NCI-H2107 (cell line): ENCODE results near the gene RAD51AP1.

Experiments used
- DNase-seq: peaks from one replicate; lab custom pipeline; 2025; lab: John Stamatoyannopoulos, UW

RAD51AP1 gene

DNA sequence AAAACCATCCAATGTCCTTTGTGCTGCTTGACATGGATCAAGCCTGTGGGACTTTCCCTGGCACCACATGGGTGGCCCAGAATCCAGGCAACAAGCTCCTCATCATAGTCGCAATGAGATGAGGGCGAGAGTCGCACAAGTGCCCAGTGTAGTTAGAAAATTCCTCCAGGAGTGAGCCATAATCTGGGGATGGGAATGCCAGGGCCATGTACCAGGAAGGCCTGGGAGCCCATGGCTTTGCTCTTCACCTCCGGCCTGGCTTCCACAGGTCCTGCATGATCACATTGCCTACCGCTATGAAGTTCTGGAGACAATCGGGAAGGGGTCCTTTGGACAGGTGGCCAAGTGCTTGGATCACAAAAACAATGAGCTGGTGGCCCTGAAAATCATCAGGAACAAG is 57.2 kb downstream of the RAD51AP1 start:
- no peak for DNase-seq

DNA sequence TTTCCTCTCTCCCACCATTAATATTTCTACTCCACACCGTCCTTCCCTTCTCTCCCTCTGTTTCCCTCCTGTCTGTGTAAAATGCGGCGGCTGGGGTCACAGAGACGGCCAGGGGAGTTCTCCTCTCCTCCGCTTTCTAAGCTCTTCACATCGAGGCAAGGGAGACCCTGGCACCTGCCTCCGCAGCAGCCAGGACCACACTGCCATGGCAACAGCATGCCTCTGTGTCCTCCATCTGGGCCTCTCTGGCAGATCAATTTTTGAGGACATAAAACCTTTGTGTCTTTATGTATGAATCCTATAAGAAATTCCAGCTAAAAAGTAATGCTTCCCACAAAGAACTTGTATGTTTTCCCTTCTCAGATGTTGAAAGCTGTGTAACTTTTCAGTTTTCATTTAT is 64.7 kb downstream of the RAD51AP1 start:
- no peak for DNase-seq

DNA sequence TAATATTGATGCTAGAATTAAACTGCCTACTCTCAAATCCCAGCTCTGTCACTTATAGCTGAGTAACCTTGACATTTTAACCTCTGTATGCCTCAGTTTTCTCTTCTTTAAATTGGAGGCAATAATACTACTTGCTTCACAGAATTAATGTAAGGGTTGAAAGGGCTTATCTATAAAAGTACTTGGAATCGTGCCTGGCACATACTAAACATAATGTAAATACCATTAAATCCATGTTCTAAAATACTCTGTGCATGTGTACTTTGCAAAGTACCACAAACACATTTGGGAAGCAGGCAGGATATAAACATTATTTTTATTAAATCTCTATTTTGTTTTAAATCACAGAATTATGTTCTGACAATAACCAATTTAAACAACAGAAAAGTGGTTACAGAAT is 65.3 kb downstream of the RAD51AP1 start:
- DNase-seq, result no peak

DNA sequence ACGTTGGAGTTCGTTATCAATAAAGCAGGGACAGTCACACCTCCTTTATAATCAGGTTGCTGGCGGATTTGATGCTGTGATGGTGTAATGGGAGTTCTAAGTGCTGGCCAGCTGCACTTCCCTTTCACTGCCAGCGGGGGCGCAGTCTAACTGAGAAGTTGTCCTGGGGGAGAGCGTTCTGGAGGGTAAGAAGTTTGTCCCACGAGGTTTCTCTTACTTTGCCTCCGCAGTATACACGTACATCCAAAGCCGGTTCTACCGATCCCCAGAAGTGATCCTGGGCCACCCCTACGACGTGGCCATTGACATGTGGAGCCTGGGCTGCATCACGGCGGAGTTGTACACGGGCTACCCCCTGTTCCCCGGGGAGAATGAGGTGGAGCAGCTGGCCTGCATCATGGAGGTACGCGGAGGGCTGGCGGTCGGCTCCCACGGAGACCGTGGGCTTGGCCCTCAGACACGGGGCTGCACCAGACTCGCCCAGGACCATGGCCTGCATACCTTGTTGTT is 66.0 kb downstream of the RAD51AP1 start:
- peak; percentile 82 for DNase-seq

DNA sequence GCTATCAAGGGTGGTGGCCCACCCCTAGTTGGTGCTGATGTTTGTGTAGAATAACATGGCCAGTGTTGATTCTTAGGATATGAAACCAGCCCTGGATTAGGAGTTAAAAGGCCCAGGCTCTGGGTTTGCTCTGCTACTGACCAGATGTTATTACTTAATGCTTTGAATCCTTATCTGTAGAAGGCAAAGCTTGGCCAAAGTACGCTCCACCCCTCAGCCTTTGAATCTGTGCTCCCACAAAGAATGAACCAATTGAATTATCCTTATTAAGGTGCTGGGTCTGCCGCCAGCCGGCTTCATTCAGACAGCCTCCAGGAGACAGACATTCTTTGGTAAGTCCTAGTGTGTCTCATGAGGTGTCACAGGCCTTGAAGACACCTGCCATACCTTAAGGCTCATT is 68.4 kb downstream of the RAD51AP1 start:
- DNase-seq, result no peak

DNA sequence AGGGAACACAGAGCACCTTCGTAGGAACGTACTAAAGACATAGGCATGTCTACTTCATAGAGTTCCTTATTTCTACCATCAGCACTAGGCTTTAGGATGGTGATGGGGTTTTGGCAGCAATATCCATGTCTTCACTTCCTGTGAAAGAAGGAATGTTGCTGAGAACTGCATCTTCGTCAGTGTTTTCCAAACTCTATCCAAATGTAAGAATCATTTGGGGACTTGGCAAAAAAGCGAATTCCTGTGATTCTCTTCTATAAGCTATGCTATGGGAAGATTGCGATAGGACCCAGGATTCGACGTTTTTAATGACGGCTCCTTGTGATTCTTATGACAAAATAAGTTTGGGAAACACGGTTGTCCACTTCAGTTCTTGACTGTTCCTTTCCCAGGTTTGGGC is 70.4 kb downstream of the RAD51AP1 start:
- DNase-seq, result no peak
